H9 (cell line): ENCODE data around the gene MBD5. TPM values are rescaled to one million over a fixed set of nuclear protein-coding genes. Genes with fewer than 3 reads are reported as not detected.
"Not testable (repeated sequence)": the region's sequence is repeated elsewhere in the genome, so short reads cannot be mapped to it uniquely, and the experiment has no call there.

Experiments
- DNase-seq: peaks from one replicate; pipeline ENCODE4 v3.0.0-alpha.2; 2017
- H2AFZ ChIP-seq: one replicate; pipeline ENCODE4 v1.6.1; 2013; ENCODE audit warnings: mild to moderate bottlenecking, low read length, control low read depth, moderate library complexity
- H2AK5ac ChIP-seq: 2 replicates; pipeline ENCODE4 v1.6.1; 2013; ENCODE audit warnings: low read length, control low read depth, mixed read lengths; ENCODE audit not compliant: insufficient read length
- H2BK120ac ChIP-seq: one replicate; pipeline ENCODE4 v1.6.1; 2013; ENCODE audit warnings: low read depth, mild to moderate bottlenecking, low read length, control low read depth, inconsistent platforms; ENCODE audit not compliant: poor library complexity, severe bottlenecking
- H2BK12ac ChIP-seq: 2 replicates; pipeline ENCODE4 v1.6.1; 2013; ENCODE audit warnings: low read length, control low read depth, mixed read lengths, low read depth; ENCODE audit not compliant: insufficient read length
- H2BK15ac ChIP-seq: 2 replicates; pipeline ENCODE4 v1.6.1; 2013; ENCODE audit warnings: low read depth, low read length, control low read depth
- H2BK20ac ChIP-seq: one replicate; pipeline ENCODE4 v1.6.1; 2013; ENCODE audit warnings: low read depth, mild to moderate bottlenecking, low read length, control low read depth, inconsistent platforms; ENCODE audit not compliant: poor library complexity, severe bottlenecking
- H2BK5ac ChIP-seq: 2 replicates; pipeline ENCODE4 v1.6.1; 2013; ENCODE audit warnings: low read length, control low read depth, mixed read lengths; ENCODE audit not compliant: insufficient read length
- H3K14ac ChIP-seq: 2 replicates; pipeline ENCODE4 v1.6.1; 2013; ENCODE audit warnings: low read length, control low read depth; ENCODE audit not compliant: insufficient read depth
- H3K18ac ChIP-seq: 2 replicates; pipeline ENCODE4 v1.6.1; 2013; ENCODE audit warnings: low read depth, mild to moderate bottlenecking, mixed read lengths, low read length, control low read depth; ENCODE audit not compliant: insufficient read length
- H3K23ac ChIP-seq: 2 replicates; pipeline ENCODE4 v1.6.1; 2013; ENCODE audit warnings: low read length, control low read depth, mixed read lengths, low read depth; ENCODE audit not compliant: insufficient read length
- H3K23me2 ChIP-seq: 2 replicates; pipeline ENCODE4 v1.6.1; 2013; ENCODE audit warnings: low read depth, mild to moderate bottlenecking, mixed read lengths, low read length, control low read depth; ENCODE audit not compliant: insufficient read length, poor library complexity, severe bottlenecking
- H3K27ac ChIP-seq: 2 replicates; pipeline ENCODE4 v1.5.1; 2013; ENCODE audit warnings: low read length, control low read depth, mixed read lengths, low read depth; ENCODE audit not compliant: insufficient read length
- H3K27me3 ChIP-seq: 2 replicates; pipeline ENCODE4 v1.6.1; 2013; ENCODE audit warnings: low read length, control low read depth, inconsistent platforms; ENCODE audit not compliant: insufficient read depth
- H3K4ac ChIP-seq: 2 replicates; pipeline ENCODE4 v1.6.1; 2013; ENCODE audit warnings: low read depth, mild to moderate bottlenecking, control low read depth, inconsistent platforms, low read length, moderate library complexity
- H3K4me1 ChIP-seq: 2 replicates; pipeline ENCODE4 v1.6.1; 2013; ENCODE audit warnings: low read length, control low read depth, inconsistent platforms; ENCODE audit not compliant: insufficient read depth
- H3K4me2 ChIP-seq: 2 replicates; pipeline ENCODE4 v1.6.1; 2013; ENCODE audit warnings: low read length, control low read depth, mixed read lengths; ENCODE audit not compliant: insufficient read length, insufficient read depth
- H3K56ac ChIP-seq: 2 replicates; pipeline ENCODE4 v1.6.1; 2013; ENCODE audit warnings: low read depth, mild to moderate bottlenecking, mixed read lengths, low read length, control low read depth; ENCODE audit not compliant: insufficient read length
- H3K79me1 ChIP-seq: 2 replicates; pipeline ENCODE4 v1.6.1; 2013; ENCODE audit warnings: low read depth, mild to moderate bottlenecking, moderate library complexity, low read length, control low read depth, inconsistent platforms; ENCODE audit not compliant: insufficient read depth, poor library complexity, severe bottlenecking
- H3K79me2 ChIP-seq: 2 replicates; pipeline ENCODE4 v1.6.1; 2013; ENCODE audit warnings: low read length, control low read depth, inconsistent platforms; ENCODE audit not compliant: insufficient read depth
- H3K9ac ChIP-seq: 2 replicates; pipeline ENCODE4 v1.6.1; 2013; ENCODE audit warnings: low read length, control low read depth, mixed read lengths; ENCODE audit not compliant: insufficient read length; ENCODE audit errors: extremely low read depth
- H3K9me3 ChIP-seq: one replicate; pipeline ENCODE4 v1.6.1; 2013; ENCODE audit warnings: low read depth, low read length, inconsistent platforms; ENCODE audit not compliant: control insufficient read depth
- H3T11ph ChIP-seq: one replicate; pipeline ENCODE4 v1.6.1; 2013; ENCODE audit warnings: mild to moderate bottlenecking, low read length, control low read depth, inconsistent platforms
- H4K20me1 ChIP-seq: one replicate; pipeline ENCODE4 v1.6.1; 2013; ENCODE audit not compliant: control insufficient read depth, insufficient read length, insufficient read depth
- H4K5ac ChIP-seq: 2 replicates; pipeline ENCODE4 v1.6.1; 2013; ENCODE audit warnings: low read depth, mild to moderate bottlenecking, mixed read lengths, low read length, control low read depth; ENCODE audit not compliant: insufficient read length
- H4K8ac ChIP-seq: replicated peaks from 2 replicates; pipeline ENCODE4 v1.6.1; 2013; ENCODE audit warnings: low read length, control low read depth, mixed read lengths, low read depth; ENCODE audit not compliant: insufficient read length
- H4K91ac ChIP-seq: 2 replicates; pipeline ENCODE4 v1.6.1; 2013; ENCODE audit warnings: low read depth, mild to moderate bottlenecking, moderate library complexity, mixed read lengths, low read length, control low read depth; ENCODE audit not compliant: insufficient read length
- H3K27ac Mint-ChIP-seq, 3 experiments: 2 replicates in 2 of 3; 3 replicates in 1 of 3; pipeline ENCODE4 v1.8.0; 2020 to 2021; ENCODE audit warnings: mixed read lengths in 3 of 3, mild to moderate bottlenecking in 1 of 3, moderate library complexity in 1 of 3
- H3K27me3 Mint-ChIP-seq: 2 replicates; pipeline ENCODE4 v1.8.0; 2021; ENCODE audit warnings: low read depth, mild to moderate bottlenecking, moderate library complexity, mixed read lengths
- H3K36me3 Mint-ChIP-seq, 3 experiments: 2 replicates in 2 of 3; 3 replicates in 1 of 3; pipeline ENCODE4 v1.8.0; 2020 to 2021; ENCODE audit warnings: low read depth in 3 of 3, mixed read lengths in 3 of 3; ENCODE audit not compliant: insufficient read depth in 1 of 3
- H3K4me1 Mint-ChIP-seq, 2 experiments: 2 replicates each; pipeline ENCODE4 v1.8.0; 2020; ENCODE audit warnings: mixed read lengths in 2 of 2
- H3K4me3 Mint-ChIP-seq, 2 experiments: 2 replicates in 1 of 2; 3 replicates in 1 of 2; pipeline ENCODE4 v1.8.0; 2020 to 2021; ENCODE audit warnings: mild to moderate bottlenecking in 2 of 2, mixed read lengths in 2 of 2, moderate library complexity in 1 of 2
- H3K9me3 Mint-ChIP-seq, 2 experiments: 2 replicates in 1 of 2; 3 replicates in 1 of 2; pipeline ENCODE4 v1.8.0; 2020; ENCODE audit warnings: mild to moderate bottlenecking in 2 of 2, mixed read lengths in 2 of 2, moderate library complexity in 1 of 2
- CTCF ChIP-seq: fragments of 200-600 bp; sonication (generic); conservative IDR thresholded peaks from 3 replicates; pipeline ENCODE4 v1.8.0; 2021; ENCODE audit warnings: antibody characterized with exemption, mild to moderate bottlenecking
- WGBS: extraction: QIAGEN DNeasy Blood & Tissue Kit; methylation state at CpG from one replicate; pipeline ENCODE4 v1.1.7; 2013; ENCODE audit warnings: missing lambda C conversion rate, low lambda C conversion rate, mixed read lengths; ENCODE audit not compliant: insufficient read length; ENCODE audit errors: extremely low coverage; 5-methylcytosine and 5-hydroxymethylcytosine counted together
- total RNA-seq: library from RNA; stranded (reverse); gene quantifications from 2 replicates; pipeline ENCODE4 v1.2.1, GENCODE V29; 2021

MBD5 gene
- total RNA-seq, 1 experiment from 2014 or later = 23.1 TPM

- H4K5ac ChIP-seq = no peak overlapping the region
- Mint-ChIP-seq H3K9me3 (no peaks in the 10 kb centered on the region), H3K27ac (no peak overlapping the region), H3K4me1 (peaks cover 6% of the 10 kb centered on the region in 2 experiments), H3K4me3 (no peak overlapping the region), H3K27me3 (peaks cover 20% of the 10 kb centered on the region), H3K36me3 (no peaks in the 10 kb centered on the region; a peak in 1 of 7 replicates)
- no peak overlapping the region for H4K91ac ChIP-seq
- H3T11ph ChIP-seq = no peak overlapping the region
- H2AFZ ChIP-seq = no peak overlapping the region
- H3K9me3 ChIP-seq = no peaks in the 10 kb centered on the region
- H3K23me2 ChIP-seq = no peaks in the 10 kb centered on the region
- no peaks in the 10 kb centered on the region for H3K27me3 ChIP-seq
- H3K23ac ChIP-seq = no peak overlapping the region
- no peak overlapping the region for H3K27ac ChIP-seq
- no peak overlapping the region for H3K56ac ChIP-seq
- H4K8ac ChIP-seq = no peak overlapping the region
- H2AK5ac ChIP-seq = no peak overlapping the region
- no peak overlapping the region for H3K9ac ChIP-seq
- no peaks in the 10 kb centered on the region for H4K20me1 ChIP-seq
- no peaks in the 10 kb centered on the region for H3K79me2 ChIP-seq
- no peak overlapping the region for H3K14ac ChIP-seq
- H2BK15ac ChIP-seq = no peak overlapping the region
- TF ChIP-seq CTCF = no peak
- H3K4me2 ChIP-seq = no peak overlapping the region
- H3K79me1 ChIP-seq = no peaks in the 10 kb centered on the region
- H2BK5ac ChIP-seq = no peak overlapping the region
- H3K4me1 ChIP-seq = no peaks in the 10 kb centered on the region
- DNase-seq = no peak
- no peak overlapping the region for H3K4ac ChIP-seq
- no peak overlapping the region for H2BK120ac ChIP-seq
- H2BK20ac ChIP-seq = no peak overlapping the region
- no peak overlapping the region for H2BK12ac ChIP-seq
- no peak overlapping the region for H3K18ac ChIP-seq
- no CpG with 5 or more reads among the region's 6 CpGs for WGBS
These were observed 521.7 kb downstream of the MBD5 start for GRCh38 chr2:148542614-148543013.

- not testable (repeated sequence) for H3K4me3 Mint-ChIP-seq, H4K91ac ChIP-seq, DNase-seq, H3K27ac Mint-ChIP-seq, H3K79me1 ChIP-seq, H3K4ac ChIP-seq, H3K27ac ChIP-seq, H3K79me2 ChIP-seq, H3K4me1 ChIP-seq, H2BK120ac ChIP-seq, H3K23me2 ChIP-seq, H3T11ph ChIP-seq, H2BK12ac ChIP-seq, H4K5ac ChIP-seq, H3K9ac ChIP-seq, H2AFZ ChIP-seq, H3K4me1 Mint-ChIP-seq, H3K36me3 Mint-ChIP-seq, H2BK5ac ChIP-seq, H4K20me1 ChIP-seq, H3K56ac ChIP-seq, H2BK20ac ChIP-seq, H2BK15ac ChIP-seq, H3K23ac ChIP-seq, H3K9me3 ChIP-seq, H3K9me3 Mint-ChIP-seq, H4K8ac ChIP-seq, H3K4me2 ChIP-seq, H3K14ac ChIP-seq, H3K18ac ChIP-seq, H2AK5ac ChIP-seq, H3K27me3 ChIP-seq
- peaks cover 18% of the 10 kb centered on the region for H3K27me3 Mint-ChIP-seq
- no CpG with 5 or more reads among the region's 5 CpGs for WGBS
These were observed 522.2 kb downstream of the MBD5 start for GRCh38 chr2:148543088-148543540.
